Putamen (tissue), 1 donor: ENCODE measurements around the gene GALR2.
"Not testable (repeated sequence)": the region's sequence is repeated elsewhere in the genome, so short reads cannot be mapped to it uniquely, and the experiment has no call there.

ENCODE experiments used
- DNase-seq: peaks from one replicate; pipeline ENCODE4 v3.0.0-alpha.2; 2016; ENCODE audit warnings: low spot score

The GALR2 gene

GRCh38 chr17:76074390-76075363 is at the start of gene GALR2:
Gene GALR2, plus strand, starts transcription at chr17:76074781. Its CDS starts 103 bp downstream, at chr17:76074884.
- no peak for DNase-seq

- DNase-seq: no peak
These were observed 49.3 kb upstream of the GALR2 start for GRCh38 chr17:76025294-76025693.

- DNase-seq: no peak
These were observed 47.8 kb upstream of the GALR2 start for GRCh38 chr17:76026714-76027158.

- no peak for DNase-seq
These were observed 47.3 kb upstream of the GALR2 start, which contains the start of gene EVPL for GRCh38 chr17:76027159-76027839. Gene EVPL, minus strand, starts transcription at chr17:76027306. Its CDS starts 108 bp downstream, at chr17:76027198.

GRCh38 chr17:76032073-76032779 is 42.4 kb upstream of the GALR2 start:
- no peak for DNase-seq

- no peak for DNase-seq
These were observed 41.8 kb upstream of the GALR2 start for GRCh38 chr17:76032780-76033108.

- DNase-seq: no peak
These were observed 41.4 kb upstream of the GALR2 start for GRCh38 chr17:76033139-76033538.

GRCh38 chr17:76034428-76035350 is 39.9 kb upstream of the GALR2 start:
- no peak for DNase-seq

- no peak for DNase-seq
These were observed 37.9 kb upstream of the GALR2 start for GRCh38 chr17:76036497-76037261.

GRCh38 chr17:76038050-76038449 is 36.5 kb upstream of the GALR2 start:
- no peak for DNase-seq

GRCh38 chr17:76039121-76039520 is 35.5 kb upstream of the GALR2 start:
- no peak for DNase-seq

- DNase-seq: no peak
These were observed 34.2 kb upstream of the GALR2 start for GRCh38 chr17:76040376-76040775.

GRCh38 chr17:76042868-76043267 is 31.7 kb upstream of the GALR2 start:
- DNase-seq: not testable (repeated sequence)

GRCh38 chr17:76044475-76045007 is 30.0 kb upstream of the GALR2 start:
- not testable (repeated sequence) for DNase-seq

- no peak for DNase-seq
These were observed 28.5 kb upstream of the GALR2 start for GRCh38 chr17:76046064-76046463.

GRCh38 chr17:76048025-76048605 is 26.5 kb upstream of the GALR2 start:
- no peak for DNase-seq

GRCh38 chr17:76048711-76049110 is 25.9 kb upstream of the GALR2 start:
- no peak for DNase-seq

- DNase-seq: no peak
These were observed 25.3 kb upstream of the GALR2 start for GRCh38 chr17:76049239-76049638.

GRCh38 chr17:76049836-76050537 is 24.6 kb upstream of the GALR2 start:
- no peak for DNase-seq
